ENCODE results near the gene DPAGT1. TPM values are rescaled to one million over a fixed set of nuclear protein-coding genes. Genes with fewer than 3 reads are reported as not detected.

DPAGT1 gene
- total RNA-seq, 1 donor, result 22.1 TPM

DNA sequence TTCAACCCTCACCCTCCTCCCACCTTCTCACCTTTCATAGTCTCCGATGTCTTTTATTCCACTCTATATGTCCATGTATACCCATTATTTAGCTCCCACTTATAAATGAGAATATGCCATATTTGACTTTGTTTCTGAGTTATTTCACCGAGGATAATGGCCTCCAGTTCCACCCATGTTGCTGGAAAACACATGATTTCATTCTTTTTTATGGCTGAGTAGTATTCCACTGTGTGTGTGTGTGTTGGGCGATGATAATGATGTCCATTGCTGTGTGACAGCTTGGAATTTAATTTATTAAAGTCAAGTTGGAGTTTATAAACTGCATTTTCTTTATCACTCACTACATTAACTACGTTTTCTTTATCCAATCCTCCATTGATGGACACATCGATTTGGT lies 16.6 kb upstream of the DPAGT1 start:
- Histone ChIP-seq H4K20me1 (ENCODE audit: insufficient read depth, low read length) (peaks cover 10% of the 10 kb centered on the region), H3K4me2 (ENCODE audit: insufficient read depth, low read length) (no peak overlapping the region), H3K4me3 (ENCODE audit: insufficient read depth, low read length) (no peak overlapping the region), H3K27ac (ENCODE audit: low read depth, low read length) (no peak overlapping the region), H2AFZ (ENCODE audit: low read length) (no peak overlapping the region), H3K4me1 (ENCODE audit: insufficient read depth, low read length) (peaks cover 17% of the 10 kb centered on the region), H3K36me3 (ENCODE audit: insufficient read depth, low read length) (peaks cover 26% of the 10 kb centered on the region), H3K79me2 (ENCODE audit: insufficient read depth, low read length) (peaks cover 18% of the 10 kb centered on the region), H3K27me3 (ENCODE audit: insufficient read depth, low read length) (no peaks in the 10 kb centered on the region), H3K9me3 (ENCODE audit: low read depth, low read length) (no peaks in the 10 kb centered on the region)
- TF ChIP-seq, protein P1, sequence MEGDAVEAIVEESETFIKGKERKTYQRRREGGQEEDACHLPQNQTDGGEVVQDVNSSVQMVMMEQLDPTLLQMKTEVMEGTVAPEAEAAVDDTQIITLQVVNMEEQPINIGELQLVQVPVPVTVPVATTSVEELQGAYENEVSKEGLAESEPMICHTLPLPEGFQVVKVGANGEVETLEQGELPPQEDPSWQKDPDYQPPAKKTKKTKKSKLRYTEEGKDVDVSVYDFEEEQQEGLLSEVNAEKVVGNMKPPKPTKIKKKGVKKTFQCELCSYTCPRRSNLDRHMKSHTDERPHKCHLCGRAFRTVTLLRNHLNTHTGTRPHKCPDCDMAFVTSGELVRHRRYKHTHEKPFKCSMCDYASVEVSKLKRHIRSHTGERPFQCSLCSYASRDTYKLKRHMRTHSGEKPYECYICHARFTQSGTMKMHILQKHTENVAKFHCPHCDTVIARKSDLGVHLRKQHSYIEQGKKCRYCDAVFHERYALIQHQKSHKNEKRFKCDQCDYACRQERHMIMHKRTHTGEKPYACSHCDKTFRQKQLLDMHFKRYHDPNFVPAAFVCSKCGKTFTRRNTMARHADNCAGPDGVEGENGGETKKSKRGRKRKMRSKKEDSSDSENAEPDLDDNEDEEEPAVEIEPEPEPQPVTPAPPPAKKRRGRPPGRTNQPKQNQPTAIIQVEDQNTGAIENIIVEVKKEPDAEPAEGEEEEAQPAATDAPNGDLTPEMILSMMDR (IDR thresholded peaks at IDR 0.05; ENCODE audit: extremely low read depth, low read depth, low read length), result no peak
- peak; percentile 18 for DNase-seq (ENCODE audit: insufficient read length, low spot score, missing footprints)

DNA sequence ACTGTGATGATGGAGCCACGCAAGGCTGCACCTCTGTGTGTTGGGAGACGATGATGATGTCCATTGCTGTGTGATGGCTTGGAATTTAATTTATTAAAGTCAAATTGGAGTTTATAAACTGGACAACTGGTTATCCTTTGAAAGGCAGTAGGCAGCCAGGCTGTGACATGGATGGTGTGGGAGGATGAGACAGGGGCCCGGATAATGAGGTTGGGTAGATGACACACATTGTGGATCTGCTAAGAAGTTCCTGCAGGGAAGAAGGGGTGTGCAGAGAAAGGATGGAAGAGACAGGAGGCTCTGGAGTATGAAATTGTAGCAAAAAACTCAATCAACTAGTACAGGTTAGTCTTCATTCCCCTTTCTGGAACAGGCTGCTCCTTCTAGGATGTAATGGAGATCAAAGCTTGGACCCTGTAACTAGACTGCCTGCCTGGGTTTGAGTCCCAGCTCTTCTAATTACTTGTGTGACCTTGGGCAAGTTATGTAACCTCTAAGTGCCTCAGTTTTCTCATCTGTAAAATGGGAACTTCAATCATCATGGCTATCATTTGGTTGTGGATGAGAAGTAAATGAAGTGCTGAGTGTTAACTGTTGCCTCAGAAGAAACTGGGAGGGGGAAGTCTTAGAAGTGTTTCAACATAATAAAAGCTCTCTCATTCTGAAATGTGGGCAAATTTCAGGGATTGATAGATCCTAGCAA lies 15.5 kb upstream of the DPAGT1 start:
- Histone ChIP-seq H3K27ac (ENCODE audit: low read depth, low read length) (no peak overlapping the region), H3K4me1 (ENCODE audit: insufficient read depth, low read length) (peaks cover 12% of the 10 kb centered on the region), H3K79me2 (ENCODE audit: insufficient read depth, low read length) (peaks cover 7% of the 10 kb centered on the region), H4K20me1 (ENCODE audit: insufficient read depth, low read length) (peaks cover 2% of the 10 kb centered on the region), H3K9me3 (ENCODE audit: low read depth, low read length) (no peaks in the 10 kb centered on the region), H3K36me3 (ENCODE audit: insufficient read depth, low read length) (peaks cover 34% of the 10 kb centered on the region), H3K4me2 (ENCODE audit: insufficient read depth, low read length) (no peak overlapping the region), H2AFZ (ENCODE audit: low read length) (no peak overlapping the region), H3K27me3 (ENCODE audit: insufficient read depth, low read length) (no peaks in the 10 kb centered on the region), H3K4me3 (ENCODE audit: insufficient read depth, low read length) (no peak overlapping the region)
- DNase-seq (ENCODE audit: insufficient read length, low spot score, missing footprints), result peak; percentile 47
- TF ChIP-seq, protein P1 (IDR thresholded peaks at IDR 0.05; ENCODE audit: extremely low read depth, low read depth, low read length), result no peak

DNA sequence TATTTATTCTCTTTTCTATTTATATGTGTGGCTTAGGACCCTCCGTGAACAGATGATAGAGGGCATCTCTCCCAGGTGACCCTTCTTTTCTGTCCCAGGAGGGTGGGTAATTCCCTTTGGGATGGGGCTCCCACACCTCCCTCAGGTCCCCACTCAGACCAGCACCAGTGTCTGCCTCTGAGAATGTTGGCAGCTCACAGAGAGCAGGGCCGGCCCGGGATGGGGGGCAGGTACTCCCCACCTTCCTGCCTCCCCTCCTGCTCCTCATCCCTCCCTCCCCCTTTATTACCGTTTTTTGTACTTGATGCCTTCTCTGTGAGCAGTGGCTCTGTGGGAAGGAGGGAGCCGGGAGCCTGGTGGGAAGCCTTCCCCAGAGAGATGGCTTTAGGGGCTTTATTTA lies 14.9 kb upstream of the DPAGT1 start:
- peaks cover 38% of the 10 kb centered on the region for H3K36me3 ChIP-seq (ENCODE audit: insufficient read depth, low read length)
- TF ChIP-seq, protein P1 (IDR thresholded peaks at IDR 0.05; ENCODE audit: extremely low read depth, low read depth, low read length), result no peak
- H2AFZ ChIP-seq (ENCODE audit: low read length), result no peak overlapping the region
- peaks cover 8% of the 10 kb centered on the region for H3K4me1 ChIP-seq (ENCODE audit: insufficient read depth, low read length)
- DNase-seq (ENCODE audit: insufficient read length, low spot score, missing footprints), result peak; percentile 63
- H4K20me1 ChIP-seq (ENCODE audit: insufficient read depth, low read length), result no peaks in the 10 kb centered on the region
- peaks cover 2% of the 10 kb centered on the region for H3K79me2 ChIP-seq (ENCODE audit: insufficient read depth, low read length)
- no peak overlapping the region for H3K4me2 ChIP-seq (ENCODE audit: insufficient read depth, low read length)
- no peaks in the 10 kb centered on the region for H3K9me3 ChIP-seq (ENCODE audit: low read depth, low read length)
- H3K27me3 ChIP-seq (ENCODE audit: insufficient read depth, low read length), result no peaks in the 10 kb centered on the region
- H3K27ac ChIP-seq (ENCODE audit: low read depth, low read length), result no peak overlapping the region
- H3K4me3 ChIP-seq (ENCODE audit: insufficient read depth, low read length), result no peak overlapping the region

DNA sequence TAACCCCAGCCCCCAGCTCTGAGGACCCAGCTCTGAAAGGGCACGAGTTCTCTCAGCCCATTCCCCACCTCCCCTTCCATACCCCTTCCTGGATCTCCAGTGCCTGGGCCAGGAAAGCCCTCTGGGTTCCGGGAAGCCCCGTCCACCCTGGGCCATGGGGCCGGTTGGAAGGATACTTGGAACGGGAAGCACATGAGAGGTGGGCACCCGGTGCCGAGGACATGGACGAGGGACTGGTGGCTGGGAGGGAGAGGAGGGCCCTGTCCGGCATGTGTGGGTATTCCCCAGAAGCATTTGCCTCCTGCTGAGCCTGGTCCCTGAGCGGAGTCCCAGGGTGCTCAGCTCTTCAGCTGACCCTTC lies 14.6 kb upstream of the DPAGT1 start:
- peak; percentile 25 for DNase-seq (ENCODE audit: insufficient read length, low spot score, missing footprints)
- peaks cover 41% of the 10 kb centered on the region for H3K36me3 ChIP-seq (ENCODE audit: insufficient read depth, low read length)
- H3K79me2 ChIP-seq (ENCODE audit: insufficient read depth, low read length), result no peaks in the 10 kb centered on the region
- H3K4me3 ChIP-seq (ENCODE audit: insufficient read depth, low read length), result no peak overlapping the region
- TF ChIP-seq, protein P1 (IDR thresholded peaks at IDR 0.05; ENCODE audit: extremely low read depth, low read depth, low read length), result no peak
- H3K27me3 ChIP-seq (ENCODE audit: insufficient read depth, low read length), result no peaks in the 10 kb centered on the region
- peaks cover 8% of the 10 kb centered on the region for H3K4me1 ChIP-seq (ENCODE audit: insufficient read depth, low read length)
- no peaks in the 10 kb centered on the region for H4K20me1 ChIP-seq (ENCODE audit: insufficient read depth, low read length)
- H3K4me2 ChIP-seq (ENCODE audit: insufficient read depth, low read length), result no peak overlapping the region
- no peaks in the 10 kb centered on the region for H3K9me3 ChIP-seq (ENCODE audit: low read depth, low read length)
- no peak overlapping the region for H3K27ac ChIP-seq (ENCODE audit: low read depth, low read length)
- H2AFZ ChIP-seq (ENCODE audit: low read length), result no peak overlapping the region
